Stimulated activated CD8-positive, alpha-beta memory T cell treated with anti-CD3 and anti-CD28 coated beads, Interleukin-4, amount 100 ng/mL, for 24 hours (primary cell): ENCODE data around the gene RAD51B.

Experiments used
- DNase-seq: peaks from one replicate; pipeline ENCODE4 v3.0.0-alpha.2; 2020; ENCODE audit warnings: low read depth

RAD51B gene

GRCh38 chr14:68467425-68467824 is 647.8 kb downstream of the RAD51B start:
- no peak for DNase-seq

GRCh38 chr14:68468437-68469207 is 649.0 kb downstream of the RAD51B start:
- peak; percentile 16 for DNase-seq

GRCh38 chr14:68469208-68469713 is 649.7 kb downstream of the RAD51B start:
- DNase-seq, result no peak

GRCh38 chr14:68470361-68470760 is 650.8 kb downstream of the RAD51B start:
- no peak for DNase-seq

GRCh38 chr14:68471029-68471963 is 651.7 kb downstream of the RAD51B start:
- no peak for DNase-seq

GRCh38 chr14:68471964-68472508 is 652.5 kb downstream of the RAD51B start:
- no peak for DNase-seq

- no peak for DNase-seq
These were observed 653.5 kb downstream of the RAD51B start for GRCh38 chr14:68473069-68473468.

GRCh38 chr14:68473794-68474193 is 654.2 kb downstream of the RAD51B start:
- DNase-seq, result no peak

- DNase-seq, result no peak
These were observed 655.2 kb downstream of the RAD51B start for GRCh38 chr14:68474741-68475140.

- DNase-seq, result no peak
These were observed 656.2 kb downstream of the RAD51B start for GRCh38 chr14:68475802-68476201.

GRCh38 chr14:68476212-68477109 is 656.9 kb downstream of the RAD51B start:
- DNase-seq, result no peak

- no peak for DNase-seq
These were observed 657.5 kb downstream of the RAD51B start for GRCh38 chr14:68477110-68477455.

- no peak for DNase-seq
These were observed 658.0 kb downstream of the RAD51B start for GRCh38 chr14:68477461-68478085.

- no peak for DNase-seq
These were observed 659.7 kb downstream of the RAD51B start for GRCh38 chr14:68479247-68479646.

GRCh38 chr14:68482018-68482417 is 662.4 kb downstream of the RAD51B start:
- DNase-seq, result no peak

- no peak for DNase-seq
These were observed 663.3 kb downstream of the RAD51B start for GRCh38 chr14:68482772-68483395.

GRCh38 chr14:68486033-68486732 is 666.6 kb downstream of the RAD51B start:
- DNase-seq, result no peak

- no peak for DNase-seq
These were observed 667.2 kb downstream of the RAD51B start for GRCh38 chr14:68486809-68487208.

GRCh38 chr14:68487805-68488590 is 668.4 kb downstream of the RAD51B start:
- no peak for DNase-seq
